HG02870 (cell line): ENCODE measurements around the gene CYB5D1.
"Not testable (repeated sequence)": the region's sequence is repeated elsewhere in the genome, so short reads cannot be mapped to it uniquely, and the experiment has no call there.

Experiments used
- ATAC-seq: cut with Tn5 transposase; IDR thresholded peaks from one replicate; pipeline ENCODE4 v1.9.1; 2021; ENCODE audit warnings: mild to moderate bottlenecking, moderate library complexity; ENCODE audit not compliant: unreplicated experiment

The CYB5D1 gene

GRCh38 chr17:7856011-7856810 lies 1.6 kb upstream of the CYB5D1 start:
- no peak for ATAC-seq

GRCh38 chr17:7856811-7857712 lies 741 bp upstream of the CYB5D1 start, which contains the start of gene NAA38:
TSS of gene NAA38 (minus strand) at chr17:7857559. CDS start at chr17:7857463, 96 bp downstream.
- ATAC-seq = peak; percentile 76

GRCh38 chr17:7858522-7858810 lies 663 bp downstream of the CYB5D1 start:
- no peak for ATAC-seq

GRCh38 chr17:7859028-7859427 lies 1.2 kb downstream of the CYB5D1 start:
- ATAC-seq = no peak

GRCh38 chr17:7862692-7863437 lies 5.1 kb downstream of the CYB5D1 start:
- no peak for ATAC-seq

GRCh38 chr17:7864384-7864783 lies 6.6 kb downstream of the CYB5D1 start:
- not testable (repeated sequence) for ATAC-seq

GRCh38 chr17:7864995-7865650 lies 7.3 kb downstream of the CYB5D1 start:
- ATAC-seq = no peak

- no peak for ATAC-seq
These were observed 10.1 kb downstream of the CYB5D1 start for GRCh38 chr17:7867881-7868329.

GRCh38 chr17:7873051-7873450 lies 15.2 kb downstream of the CYB5D1 start:
- no peak for ATAC-seq

GRCh38 chr17:7875804-7876370 lies 18.1 kb downstream of the CYB5D1 start:
- no peak for ATAC-seq

GRCh38 chr17:7878234-7878633 lies 20.4 kb downstream of the CYB5D1 start:
- no peak for ATAC-seq

- no peak for ATAC-seq
These were observed 22.5 kb downstream of the CYB5D1 start for GRCh38 chr17:7880076-7880868.

GRCh38 chr17:7881276-7882054 lies 23.7 kb downstream of the CYB5D1 start:
- no peak for ATAC-seq

GRCh38 chr17:7882068-7882467 lies 24.3 kb downstream of the CYB5D1 start:
- no peak for ATAC-seq

- no peak for ATAC-seq
These were observed 24.8 kb downstream of the CYB5D1 start for GRCh38 chr17:7882629-7883028.

GRCh38 chr17:7883781-7884386 lies 26.1 kb downstream of the CYB5D1 start:
- no peak for ATAC-seq

GRCh38 chr17:7884581-7885366 lies 27.0 kb downstream of the CYB5D1 start:
- no peak for ATAC-seq
